Hepatocyte (in vitro differentiated cells): ENCODE results near the gene CFAP58. TPM values are rescaled to one million over a fixed set of nuclear protein-coding genes. Genes with fewer than 3 reads are reported as not detected.
A peak's percentile ranks its signal among the peaks of the same experiment; 100 is the strongest.

ENCODE experiments used
- DNase-seq: peaks from one replicate; pipeline ENCODE4 v3.0.0-alpha.2; 2016; ENCODE audit warnings: low spot score
- H2AFZ ChIP-seq: fragments of 200-600 bp; sonication (generic); 2 replicates; pipeline ENCODE4 v1.6.0; 2016; ENCODE audit warnings: antibody characterized with exemption, mild to moderate bottlenecking
- H3K27ac ChIP-seq: fragments of 200-600 bp; sonication (generic); 2 replicates; pipeline ENCODE4 v1.5.1; 2016; ENCODE audit warnings: mild to moderate bottlenecking
- H3K27me3 ChIP-seq: fragments of 200-600 bp; sonication (generic); 2 replicates; pipeline ENCODE4 v1.6.1; 2016
- H3K36me3 ChIP-seq: fragments of 200-600 bp; sonication (generic); replicated peaks from 2 replicates; pipeline ENCODE4 v1.5.1; 2016; ENCODE audit warnings: low read depth; ENCODE audit not compliant: insufficient read depth
- H3K4me1 ChIP-seq: fragments of 200-600 bp; sonication (generic); 2 replicates; pipeline ENCODE4 v1.5.1; 2016; ENCODE audit warnings: mild to moderate bottlenecking, moderate library complexity; ENCODE audit not compliant: insufficient read depth
- H3K4me2 ChIP-seq: fragments of 200-600 bp; sonication (generic); 2 replicates; pipeline ENCODE4 v1.6.0; 2016
- H3K4me3 ChIP-seq: fragments of 200-600 bp; sonication (generic); 2 replicates; pipeline ENCODE4 v1.5.1; 2016; ENCODE audit warnings: mild to moderate bottlenecking
- H3K79me2 ChIP-seq: fragments of 200-600 bp; sonication (generic); 2 replicates; pipeline ENCODE4 v1.6.0; 2017; ENCODE audit warnings: mild to moderate bottlenecking
- H3K9me2 ChIP-seq: fragments of 200-600 bp; sonication (generic); replicated peaks from 2 replicates; pipeline ENCODE4 v1.6.0; 2017; ENCODE audit warnings: mild to moderate bottlenecking; ENCODE audit not compliant: insufficient read depth
- H3K9me3 ChIP-seq: fragments of 200-600 bp; sonication (generic); 2 replicates; pipeline ENCODE4 v1.5.1; 2016; ENCODE audit warnings: low read depth, mild to moderate bottlenecking
- H4K20me1 ChIP-seq: fragments of 200-600 bp; sonication (generic); 2 replicates; pipeline ENCODE4 v1.6.0; 2016; ENCODE audit warnings: mild to moderate bottlenecking; ENCODE audit not compliant: insufficient read depth, poor library complexity, severe bottlenecking
- CTCF ChIP-seq: fragments of 200-600 bp; sonication (generic); IDR thresholded peaks from 2 replicates; pipeline ENCODE4 v1.5.1; 2016; ENCODE audit warnings: antibody characterized with exemption, mild to moderate bottlenecking; ENCODE audit not compliant: poor library complexity
- EZH2 ChIP-seq: fragments of 200-600 bp; sonication (generic); IDR thresholded peaks from 2 replicates; pipeline ENCODE4 v1.6.1; 2016; ENCODE audit warnings: antibody characterized with exemption, mild to moderate bottlenecking, borderline replicate concordance
- EZH2phosphoT487 ChIP-seq: fragments of 200-600 bp; sonication (generic); IDR thresholded peaks from one replicate; pipeline ENCODE4 v1.6.1; 2018; ENCODE audit warnings: antibody characterized with exemption, mild to moderate bottlenecking, low read depth, moderate library complexity; ENCODE audit not compliant: unreplicated experiment, severe bottlenecking
- WGBS: methylation state at CpG from one replicate; pipeline ENCODE4 v1.1.6; 2016; ENCODE audit warnings: low lambda C conversion rate; ENCODE audit errors: missing lambda C conversion rate; 5-methylcytosine and 5-hydroxymethylcytosine counted together
- polyA plus RNA-seq: library from polyadenylated mRNA; unstranded; fragments of >200 nt; fragmentation: Nextera tagmentation; extraction: Ambion mirVana; gene quantifications from 2 replicates; pipeline ENCODE4 v1.2.1, GENCODE V29; 2016
- total RNA-seq: library from RNA; depleted of rRNA; stranded (reverse); fragments of >200 nt; gene quantifications from 2 replicates; pipeline ENCODE4 v1.2.3, GENCODE V29; 2014

CFAP58 gene
- total and polyA plus RNA-seq, 2 experiments from 2014 or later: 0.17 TPM; not detected in 1

GRCh38 chr10:104325436-104326435 lies 27.9 kb upstream of the CFAP58 start:
- H2AFZ ChIP-seq: no peak overlapping the region
- peaks cover 35% of the 10 kb centered on the region for H3K4me1 ChIP-seq
- WGBS: 93% methylated on average over 28 of the region's 28 CpGs
- no peaks in the 10 kb centered on the region for H3K27me3 ChIP-seq
- DNase-seq: no peak
- H3K36me3 ChIP-seq: no peaks in the 10 kb centered on the region
- H3K9me3 ChIP-seq: no peaks in the 10 kb centered on the region
- no peak for TF ChIP-seq EZH2
- H4K20me1 ChIP-seq: peaks cover 3% of the 10 kb centered on the region
- no peak overlapping the region for H3K4me3 ChIP-seq
- no peaks in the 10 kb centered on the region for H3K9me2 ChIP-seq
- H3K79me2 ChIP-seq: peaks cover 77% of the 10 kb centered on the region
- H3K27ac ChIP-seq: no peak overlapping the region
- no peak overlapping the region for H3K4me2 ChIP-seq

- Histone ChIP-seq H3K27me3 (no peaks in the 10 kb centered on the region), H3K79me2 (peaks cover 66% of the 10 kb centered on the region), H3K36me3 (no peaks in the 10 kb centered on the region), H3K4me2 (peak overlapping the region; percentile 74), H2AFZ (no peak overlapping the region), H3K27ac (peak overlapping the region; percentile 97), H3K9me3 (no peaks in the 10 kb centered on the region), H3K4me3 (no peak overlapping the region), H4K20me1 (no peaks in the 10 kb centered on the region), H3K4me1 (peaks cover 49% of the 10 kb centered on the region), H3K9me2 (no peaks in the 10 kb centered on the region)
- DNase-seq: no peak
- WGBS: 93% methylated on average over 9 of the region's 9 CpGs
- TF ChIP-seq EZH2 (no peak), CTCF (no peak), EZH2phosphoT487 (no peak)
These were observed 26.5 kb upstream of the CFAP58 start for GRCh38 chr10:104326991-104327610.

- 56% methylated on average over 20 of the region's 20 CpGs for WGBS
- Histone ChIP-seq H3K4me1 (peaks cover 54% of the 10 kb centered on the region), H3K36me3 (no peaks in the 10 kb centered on the region), H2AFZ (no peak overlapping the region), H3K4me3 (peak overlapping the region; percentile 18), H3K9me3 (no peaks in the 10 kb centered on the region), H3K27me3 (no peaks in the 10 kb centered on the region), H4K20me1 (no peaks in the 10 kb centered on the region), H3K27ac (peak overlapping the region; percentile 97), H3K9me2 (no peaks in the 10 kb centered on the region), H3K79me2 (peaks cover 65% of the 10 kb centered on the region), H3K4me2 (peak overlapping the region; percentile 74)
- TF ChIP-seq CTCF (no peak), EZH2 (no peak), EZH2phosphoT487 (no peak)
- DNase-seq: peak; percentile 44
These were observed 25.6 kb upstream of the CFAP58 start for GRCh38 chr10:104327745-104328645.
